HG03354 (cell line): ENCODE data around the gene DCDC2C.

ENCODE experiments used
- ATAC-seq: cut with Tn5 transposase; IDR thresholded peaks from one replicate; pipeline ENCODE4 v1.9.1; 2021; ENCODE audit warnings: mild to moderate bottlenecking; ENCODE audit not compliant: unreplicated experiment, poor library complexity, severe bottlenecking

DCDC2C gene

GRCh38 chr2:3672861-3673678 is 30.3 kb upstream of the DCDC2C start:
- ATAC-seq: no peak

DNA sequence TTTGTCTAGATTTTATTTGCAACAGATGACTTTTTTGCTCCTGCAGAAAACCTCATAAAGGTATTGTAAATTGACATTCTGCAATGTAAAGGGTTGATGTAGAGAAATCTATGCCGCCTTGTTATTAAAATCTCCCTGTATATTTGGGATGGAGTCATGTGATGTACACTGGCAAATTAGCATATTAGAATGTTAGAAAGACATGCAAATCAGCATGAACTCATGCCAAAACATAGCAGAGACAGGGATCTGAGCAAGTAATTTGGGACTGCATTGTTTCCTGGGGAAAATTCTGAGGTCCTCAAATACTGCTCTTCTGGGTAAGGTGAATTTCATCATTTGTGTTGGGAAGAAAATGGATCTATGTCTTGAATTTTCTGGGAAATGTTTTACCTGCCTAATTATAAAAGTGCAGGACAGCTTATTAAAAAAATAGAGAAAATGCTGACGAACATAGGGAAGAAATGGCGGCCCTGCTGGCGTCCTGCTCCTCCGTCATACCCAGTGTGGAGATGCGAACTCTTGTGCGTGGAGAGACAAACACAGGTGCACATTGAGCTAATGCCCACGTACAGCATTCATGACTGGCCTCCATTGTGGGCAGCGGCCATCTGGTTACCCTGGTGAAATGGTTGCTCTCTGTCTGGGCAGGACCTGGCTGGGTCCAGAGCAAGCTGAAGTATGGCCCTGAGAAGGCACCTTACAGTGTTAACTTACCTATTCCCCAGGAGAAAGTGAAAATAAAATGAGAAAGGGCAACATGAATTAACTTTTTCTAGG is 29.1 kb upstream of the DCDC2C start:
- ATAC-seq: no peak

- no peak for ATAC-seq
Measured at GRCh38 chr2:3675687-3676086, 27.7 kb upstream of the DCDC2C start.

GRCh38 chr2:3677436-3677835 is 25.9 kb upstream of the DCDC2C start:
- no peak for ATAC-seq

GRCh38 chr2:3678212-3678611 is 25.2 kb upstream of the DCDC2C start:
- ATAC-seq: no peak

- ATAC-seq: no peak
Measured at GRCh38 chr2:3679180-3679579, 24.2 kb upstream of the DCDC2C start.

GRCh38 chr2:3679616-3680393 is 23.6 kb upstream of the DCDC2C start:
- ATAC-seq: no peak

GRCh38 chr2:3680548-3681345 is 22.6 kb upstream of the DCDC2C start:
- ATAC-seq: no peak

DNA sequence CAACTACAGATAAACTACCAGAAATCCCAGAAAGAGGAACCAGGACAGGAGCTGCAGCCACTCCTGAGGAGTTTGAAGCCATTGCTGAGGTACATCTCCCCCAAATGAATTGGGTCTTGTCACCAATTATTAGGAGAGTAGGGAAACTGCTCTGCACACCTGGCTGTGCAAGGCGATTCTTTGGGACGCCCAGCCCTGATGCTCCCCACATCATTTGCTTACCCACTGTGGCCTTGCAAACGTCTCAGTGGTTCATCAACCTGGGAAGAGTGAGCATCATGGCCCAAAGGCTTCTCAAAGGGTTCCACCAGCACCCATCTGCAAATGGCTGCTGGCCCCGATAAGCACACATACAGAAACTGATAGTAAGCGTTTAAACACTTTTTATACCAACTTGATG is 21.8 kb upstream of the DCDC2C start:
- ATAC-seq: no peak

- ATAC-seq: no peak
Measured at GRCh38 chr2:3682811-3683210, 20.6 kb upstream of the DCDC2C start.

DNA sequence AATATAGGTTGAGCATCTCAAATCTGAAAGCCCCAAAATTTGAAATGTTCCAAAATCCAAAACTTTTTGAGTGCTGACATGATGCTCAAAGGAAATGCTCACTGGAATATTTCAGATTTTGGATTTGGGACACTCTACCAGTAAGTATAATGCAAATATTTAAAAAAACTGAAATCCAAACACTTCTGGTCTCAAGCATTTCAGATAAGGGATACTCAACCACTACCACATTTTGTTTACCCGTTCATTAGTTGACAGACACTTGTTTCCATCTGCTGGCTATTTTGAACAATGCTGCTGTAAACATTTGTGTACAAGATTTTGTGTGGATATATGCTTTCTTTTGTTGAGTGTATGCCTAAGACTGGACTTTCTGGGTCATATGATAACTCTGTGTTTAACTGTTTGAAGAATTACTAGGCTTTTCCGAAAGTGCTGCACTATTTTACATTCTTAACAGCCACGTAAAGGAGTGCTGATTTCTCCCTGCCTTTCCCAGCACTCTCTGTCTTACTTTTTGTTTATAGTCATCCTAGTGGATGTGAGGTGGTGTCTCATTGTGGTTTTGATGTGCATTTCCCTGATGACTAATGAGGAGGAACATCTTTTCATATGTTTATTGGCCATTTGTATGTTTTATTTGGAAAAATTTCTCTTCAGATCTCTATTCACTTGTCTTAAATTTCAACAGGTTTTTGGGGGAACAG is 19.5 kb upstream of the DCDC2C start:
- no peak for ATAC-seq

DNA sequence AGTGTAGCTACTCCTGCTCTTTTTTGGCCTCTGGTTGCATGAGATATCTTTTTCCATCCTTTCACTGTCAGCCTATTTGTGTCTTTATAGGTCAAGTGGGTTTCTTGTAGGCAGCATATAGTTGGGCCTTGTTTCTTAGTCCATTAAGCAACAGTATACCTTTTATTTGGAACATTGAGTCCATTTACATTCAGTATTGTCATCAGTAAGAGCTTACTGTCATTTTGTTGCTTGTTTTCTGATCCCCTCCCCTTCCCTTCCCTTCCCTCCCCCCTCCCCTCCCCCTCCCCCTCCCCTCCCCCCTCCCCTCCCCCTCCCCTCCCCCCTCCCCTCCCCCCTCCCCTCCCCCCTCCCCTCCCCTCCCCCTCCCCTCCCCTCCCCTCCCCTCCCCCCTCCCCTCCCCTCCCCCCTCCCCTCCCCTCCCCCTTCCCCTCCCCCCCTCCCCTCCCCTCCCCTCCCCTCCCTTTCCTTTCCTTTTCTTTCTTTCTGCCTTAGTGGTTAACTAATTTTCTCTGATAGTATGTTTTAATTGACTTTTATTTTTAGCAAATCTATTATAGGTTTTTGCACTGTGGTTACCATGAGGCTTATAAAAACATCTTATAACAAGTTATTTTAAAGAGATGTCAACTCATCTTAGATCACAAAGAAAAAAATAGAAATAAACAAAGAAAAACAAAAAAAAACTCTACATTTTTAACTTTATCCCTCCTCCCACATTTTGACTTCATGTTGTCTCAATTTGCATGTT is 13.2 kb upstream of the DCDC2C start:
- ATAC-seq: no peak

DNA sequence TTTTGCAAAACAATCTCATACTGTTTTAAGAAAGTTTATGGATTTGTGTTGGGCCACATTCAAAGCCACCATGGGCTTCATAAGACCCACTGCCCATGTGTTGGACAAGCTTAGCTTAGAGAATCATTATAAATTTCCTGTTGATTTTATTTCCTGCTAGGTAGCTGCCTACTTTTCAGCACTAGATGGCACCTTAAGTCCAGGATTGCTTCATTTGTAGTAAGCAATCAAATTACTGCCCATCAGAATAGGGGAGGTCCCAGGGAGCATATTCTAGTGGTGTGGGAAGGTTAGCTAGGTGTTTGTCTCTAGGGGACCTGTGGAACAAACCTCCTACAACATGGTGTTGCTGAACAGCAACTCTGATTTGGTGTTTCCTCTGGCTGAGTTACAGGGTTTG is 11.0 kb upstream of the DCDC2C start:
- ATAC-seq: no peak

GRCh38 chr2:3696545-3696944 is 6.8 kb upstream of the DCDC2C start:
- no peak for ATAC-seq

DNA sequence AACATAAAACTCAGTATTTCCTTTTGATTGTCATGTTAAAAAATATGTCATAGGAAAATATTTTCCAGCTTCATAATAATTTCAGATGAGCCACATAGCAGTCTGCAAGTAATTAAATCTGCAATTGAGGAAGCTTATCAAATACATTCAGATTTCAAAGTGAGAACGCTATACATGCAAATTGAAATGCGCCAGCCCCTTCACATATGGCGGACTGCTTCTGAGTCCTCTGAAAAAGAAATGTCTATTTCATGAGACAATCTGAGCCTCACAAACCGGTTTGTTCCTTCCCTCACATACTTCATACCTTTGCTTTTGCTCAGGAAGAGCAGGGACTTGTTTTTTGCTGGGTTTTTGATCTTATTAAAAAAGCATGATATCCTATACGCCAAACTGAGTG is 2.3 kb upstream of the DCDC2C start:
- no peak for ATAC-seq

DNA sequence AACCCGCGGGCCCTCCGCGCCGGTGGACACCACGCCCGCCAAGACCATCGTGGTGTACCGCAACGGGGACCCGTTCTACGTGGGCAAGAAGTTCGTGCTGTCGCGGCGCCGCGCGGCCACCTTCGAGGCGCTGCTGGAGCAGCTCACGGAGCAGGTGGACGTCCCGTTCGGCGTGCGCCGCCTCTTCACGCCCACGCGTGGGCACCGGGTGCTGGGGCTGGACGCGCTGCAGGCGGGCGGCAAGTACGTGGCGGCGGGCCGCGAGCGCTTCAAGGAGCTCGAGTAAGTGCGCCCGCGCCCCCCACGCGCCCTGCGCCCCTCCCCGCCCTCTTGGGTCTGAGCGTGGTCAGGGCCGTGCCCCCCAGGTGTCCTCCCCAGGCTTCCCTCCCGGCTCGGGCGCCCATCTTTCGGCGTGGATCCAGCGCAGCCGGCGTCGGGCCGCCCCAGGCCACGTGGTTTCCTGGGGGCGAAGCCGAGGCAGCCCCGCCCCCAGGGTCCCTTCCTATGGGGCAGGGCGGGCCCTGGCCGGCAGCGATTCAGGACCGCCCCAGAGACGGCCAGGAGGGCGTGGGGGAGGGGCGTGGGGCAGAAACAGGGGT is 481 bp downstream of the DCDC2C start:
- ATAC-seq: no peak

DNA sequence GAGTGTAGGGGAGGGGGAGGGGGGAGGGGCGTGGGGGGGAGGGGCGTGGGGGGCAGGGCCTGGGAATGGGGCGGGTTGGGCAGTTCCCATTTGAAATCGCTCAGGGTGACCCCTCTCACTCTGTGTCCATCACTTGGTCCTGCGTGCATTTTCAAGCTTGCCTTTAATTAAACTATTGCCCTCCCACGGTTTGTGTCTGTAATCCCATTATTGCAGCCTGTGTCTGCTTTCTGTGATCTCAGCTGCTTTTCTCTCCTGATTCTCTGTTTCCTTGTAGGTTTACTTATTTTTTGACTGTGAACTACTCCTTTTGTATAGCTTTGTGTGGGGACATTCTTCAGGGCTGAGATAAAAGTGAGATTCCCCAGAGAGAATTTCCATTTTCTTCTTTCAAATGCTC is 1.3 kb downstream of the DCDC2C start:
- ATAC-seq: no peak

DNA sequence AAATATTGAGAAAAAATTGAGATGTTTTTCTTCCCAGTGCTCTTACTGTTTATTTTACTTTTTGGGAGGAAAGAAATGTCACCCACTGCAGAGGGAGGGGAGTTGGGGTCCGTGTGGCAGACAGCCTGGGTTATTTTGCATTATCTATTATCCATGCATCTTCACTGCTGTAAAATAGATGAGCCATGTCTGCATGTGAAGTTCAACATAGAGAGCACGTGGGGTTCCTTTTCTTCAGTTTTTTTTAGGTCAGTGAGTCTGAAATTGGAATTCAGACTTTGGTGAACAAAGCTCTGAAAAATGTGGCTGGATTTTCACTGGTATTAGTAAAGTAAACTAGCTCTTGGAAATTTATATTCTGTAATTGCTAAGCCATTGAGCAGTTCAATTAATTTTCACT is 2.4 kb downstream of the DCDC2C start:
- ATAC-seq: no peak
